ENCODE measurements around the gene HSPA12B. TPM values are rescaled to one million over a fixed set of nuclear protein-coding genes. Genes with fewer than 3 reads are reported as not detected.

HSPA12B gene
- total RNA-seq, 5 donors from 2014 or later (not counting 1 experiment from before 2014, with no cell fraction given) = 0.10 to 0.12 TPM; not detected in 3

GRCh38 chr20:3739054-3739925, 6.8 kb downstream of the HSPA12B start:
- no peaks in the 10 kb centered on the region for H3K27me3 Mint-ChIP-seq
- H3K36me3 Mint-ChIP-seq = no peaks in the 10 kb centered on the region
- H3K9me3 Mint-ChIP-seq = no peaks in the 10 kb centered on the region
- no peak overlapping the region for H3K4me3 Mint-ChIP-seq
- 74% methylated on average over 19 of the region's 19 CpGs for WGBS (ENCODE audit: insufficient coverage)
- Histone ChIP-seq H3K4me1 (ENCODE audit: control insufficient read depth in 1 of 2, extremely low read depth in 1 of 2, insufficient read depth in 2 of 2, low read length in 2 of 2) (no peaks in the 10 kb centered on the region), H3K9me3 (no peaks in the 10 kb centered on the region), H3K27ac (ENCODE audit: low read length) (no peak overlapping the region), H3K27me3 (replicated peaks in 1 of 2; ENCODE audit: control insufficient read depth in 2 of 2, extremely low read depth in 1 of 2, insufficient read depth in 2 of 2, low read length in 1 of 2) (peaks cover 0 to 15% of the 10 kb centered on the region in 2 experiments), H3K4me3 (ENCODE audit: control insufficient read depth in 1 of 2, extremely low read depth in 1 of 2, low read length in 1 of 2) (no peak overlapping the region), H3K36me3 (ENCODE audit: control insufficient read depth in 2 of 2, extremely low read depth in 1 of 2, insufficient read depth in 1 of 2, low read length in 1 of 2) (no peaks in the 10 kb centered on the region)
- no peak overlapping the region for H3K27ac Mint-ChIP-seq
- DNase-seq (no peak), ATAC-seq (replicated peaks in 1 of 4) (no peak)
- H3K4me1 Mint-ChIP-seq = peaks cover 0 to 2% (median under 1%) of the 10 kb centered on the region in 3 donors
- POLR2A ChIA-PET = no interaction called here
- CTCF ChIA-PET = interaction anchor here (0.8 to 1.1 kb wide), 2 partner anchors 14 to 56 kb away, joined by 3 read pairs; partner anchors contain the start of gene CDC25B (in 1 of the 2)

- Histone ChIP-seq H3K27ac (ENCODE audit: low read length) (no peak overlapping the region), H3K36me3 (ENCODE audit: control insufficient read depth in 2 of 2, extremely low read depth in 1 of 2, insufficient read depth in 1 of 2, low read length in 1 of 2) (no peaks in the 10 kb centered on the region), H3K4me1 (ENCODE audit: control insufficient read depth in 1 of 2, extremely low read depth in 1 of 2, insufficient read depth in 2 of 2, low read length in 2 of 2) (peaks cover 0 to 5% of the 10 kb centered on the region in 2 experiments), H3K4me3 (ENCODE audit: control insufficient read depth in 1 of 2, extremely low read depth in 1 of 2, low read length in 1 of 2) (no peak overlapping the region), H3K9me3 (no peaks in the 10 kb centered on the region), H3K27me3 (replicated peaks in 1 of 2; ENCODE audit: control insufficient read depth in 2 of 2, extremely low read depth in 1 of 2, insufficient read depth in 2 of 2, low read length in 1 of 2) (peaks cover 0 to 18% of the 10 kb centered on the region in 2 experiments)
- DNase-seq (no peak), ATAC-seq (replicated peaks in 1 of 4) (no peak)
- no peaks in the 10 kb centered on the region for H3K36me3 Mint-ChIP-seq
- no peak overlapping the region for H3K27ac Mint-ChIP-seq
- ChIA-PET CTCF (interaction anchor here (0.8 to 1.1 kb wide), 2 partner anchors 13 to 56 kb away, joined by 3 read pairs; partner anchors contain the start of gene CDC25B (in 1 of the 2)), POLR2A (no interaction called here)
- H3K4me3 Mint-ChIP-seq = no peak overlapping the region
- WGBS (ENCODE audit: insufficient coverage) = 100% methylated on average over 2 of the region's 7 CpGs
- no peaks in the 10 kb centered on the region for H3K9me3 Mint-ChIP-seq
- peaks cover 3 to 9% (median 8%) of the 10 kb centered on the region in 3 donors for H3K4me1 Mint-ChIP-seq
- peaks cover 0 to 1% of the 10 kb centered on the region in 2 donors for H3K27me3 Mint-ChIP-seq
Measured at GRCh38 chr20:3739926-3740451, 7.5 kb downstream of the HSPA12B start.

DNA sequence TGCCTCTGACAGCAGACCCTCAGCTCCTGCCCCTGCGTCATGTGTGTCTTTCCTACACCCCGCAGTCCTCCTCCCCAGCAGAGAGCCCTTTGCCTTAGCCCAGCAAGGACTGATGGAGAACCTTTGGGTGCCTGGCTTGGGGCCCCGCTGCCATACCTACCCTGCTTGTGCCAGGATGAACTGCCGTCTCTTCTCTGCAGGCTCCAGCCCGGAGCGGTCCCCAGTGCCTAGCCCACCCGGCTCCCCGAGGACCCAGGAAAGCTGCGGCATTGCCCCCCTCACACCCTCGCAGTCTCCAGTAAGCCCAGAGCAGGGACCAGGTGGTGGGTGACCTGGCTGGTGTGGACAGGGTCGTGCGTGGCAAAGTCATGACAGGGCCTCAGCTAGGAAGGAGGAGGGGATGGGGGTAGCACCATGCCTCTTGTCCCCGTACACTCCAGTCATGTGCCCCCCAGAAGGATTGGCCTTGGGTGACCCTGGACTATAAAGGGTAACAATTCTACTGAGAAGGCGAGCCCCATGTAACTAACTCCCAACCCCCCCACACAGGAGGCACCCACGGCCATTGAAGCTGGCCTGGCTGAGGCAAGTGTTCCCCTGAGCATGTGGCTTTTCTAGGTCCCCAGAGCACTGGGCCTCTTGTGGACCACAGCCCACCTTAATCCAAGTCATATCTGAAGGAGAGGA, 8.3 kb downstream of the HSPA12B start:
- ChIA-PET CTCF (no interaction called here), POLR2A (interaction anchor here in 1 of 2 donors (0.6 kb wide), 1 partner anchor 180 kb away, joined by 3 read pairs; no protein-coding TSS in a partner anchor)
- H3K9me3 Mint-ChIP-seq = no peaks in the 10 kb centered on the region

DNA sequence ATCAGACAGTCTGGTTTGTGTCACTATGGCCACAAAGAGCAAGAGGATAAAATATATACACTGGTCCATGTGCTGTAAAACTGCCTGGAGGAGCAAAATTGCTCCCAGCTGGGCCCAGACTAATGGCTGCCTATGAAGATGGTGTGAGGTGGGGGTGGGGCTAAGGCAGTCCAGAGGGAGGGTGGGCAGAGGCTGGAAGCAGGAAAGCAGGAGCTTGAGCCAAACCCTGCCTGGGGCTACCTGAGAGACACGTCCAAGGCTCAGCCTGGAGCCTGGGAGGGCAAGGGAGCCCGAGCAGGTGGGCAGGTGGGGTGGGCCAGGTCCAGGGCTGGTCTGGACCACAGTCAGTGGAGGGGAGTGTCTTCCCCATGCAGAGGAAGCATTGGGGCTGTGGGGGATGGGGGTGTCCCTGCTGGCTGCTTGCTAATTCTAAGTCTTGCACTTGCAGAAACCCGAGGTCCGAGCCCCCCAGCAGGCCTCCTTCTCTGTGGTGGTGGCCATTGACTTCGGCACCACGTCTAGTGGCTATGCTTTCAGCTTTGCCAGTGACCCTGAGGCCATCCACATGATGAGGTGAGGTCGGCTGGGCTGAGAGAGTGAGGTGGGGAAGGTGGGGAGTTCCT, 9.5 kb downstream of the HSPA12B start:
- H3K27ac ChIP-seq (ENCODE audit: low read length) = no peak overlapping the region
- H3K9me3 Mint-ChIP-seq = no peaks in the 10 kb centered on the region
- H3K36me3 Mint-ChIP-seq = no peaks in the 10 kb centered on the region
- ChIA-PET CTCF (no interaction called here), POLR2A (interaction anchor here in 1 of 2 donors (0.6 kb wide), 1 partner anchor 181 kb away, joined by 3 read pairs; no protein-coding TSS in a partner anchor)
- H3K27me3 Mint-ChIP-seq = peaks cover 0 to 13% of the 10 kb centered on the region in 2 donors
- H3K9me3 ChIP-seq = no peaks in the 10 kb centered on the region
- H3K4me3 Mint-ChIP-seq = no peak overlapping the region
- WGBS (ENCODE audit: insufficient coverage) = 73% methylated on average over 5 of the region's 7 CpGs
- no peak overlapping the region for H3K27ac Mint-ChIP-seq
- no peaks in the 10 kb centered on the region for H3K36me3 ChIP-seq (ENCODE audit: control insufficient read depth in 2 of 2, extremely low read depth in 1 of 2, insufficient read depth in 1 of 2, low read length in 1 of 2)
- no peak overlapping the region for H3K4me3 ChIP-seq (ENCODE audit: control insufficient read depth in 1 of 2, extremely low read depth in 1 of 2, low read length in 1 of 2)
- H3K4me1 Mint-ChIP-seq = peaks cover 7 to 14% (median 13%) of the 10 kb centered on the region in 3 donors
- no peak for DNase-seq
- peaks cover 0 to 13% of the 10 kb centered on the region in 2 experiments for H3K4me1 ChIP-seq (ENCODE audit: control insufficient read depth in 1 of 2, extremely low read depth in 1 of 2, insufficient read depth in 2 of 2, low read length in 2 of 2)
- ATAC-seq (replicated peaks in 1 of 4) = no peak
- peaks cover 0 to 35% of the 10 kb centered on the region in 2 experiments for H3K27me3 ChIP-seq (replicated peaks in 1 of 2; ENCODE audit: control insufficient read depth in 2 of 2, extremely low read depth in 1 of 2, insufficient read depth in 2 of 2, low read length in 1 of 2)

More for the DNA sequence above, 8.3 kb downstream of the HSPA12B start:
- 90% methylated on average over 5 of the region's 15 CpGs for WGBS (ENCODE audit: insufficient coverage)
- Histone ChIP-seq H3K36me3 (ENCODE audit: control insufficient read depth in 2 of 2, extremely low read depth in 1 of 2, insufficient read depth in 1 of 2, low read length in 1 of 2) (no peaks in the 10 kb centered on the region), H3K27me3 (replicated peaks in 1 of 2; ENCODE audit: control insufficient read depth in 2 of 2, extremely low read depth in 1 of 2, insufficient read depth in 2 of 2, low read length in 1 of 2) (peaks cover 0 to 25% of the 10 kb centered on the region in 2 experiments), H3K9me3 (no peaks in the 10 kb centered on the region), H3K4me3 (ENCODE audit: control insufficient read depth in 1 of 2, extremely low read depth in 1 of 2, low read length in 1 of 2) (no peak overlapping the region), H3K4me1 (ENCODE audit: control insufficient read depth in 1 of 2, extremely low read depth in 1 of 2, insufficient read depth in 2 of 2, low read length in 2 of 2) (peaks cover 0 to 13% of the 10 kb centered on the region in 2 experiments), H3K27ac (ENCODE audit: low read length) (no peak overlapping the region)
- DNase-seq (no peak), ATAC-seq (replicated peaks in 1 of 4) (no peak)
- Mint-ChIP-seq H3K27me3 (peaks cover 0 to 3% of the 10 kb centered on the region in 2 donors), H3K27ac (no peak overlapping the region), H3K36me3 (no peaks in the 10 kb centered on the region), H3K4me3 (no peak overlapping the region), H3K4me1 (peaks cover 7 to 14% (median 13%) of the 10 kb centered on the region in 3 donors)

DNA sequence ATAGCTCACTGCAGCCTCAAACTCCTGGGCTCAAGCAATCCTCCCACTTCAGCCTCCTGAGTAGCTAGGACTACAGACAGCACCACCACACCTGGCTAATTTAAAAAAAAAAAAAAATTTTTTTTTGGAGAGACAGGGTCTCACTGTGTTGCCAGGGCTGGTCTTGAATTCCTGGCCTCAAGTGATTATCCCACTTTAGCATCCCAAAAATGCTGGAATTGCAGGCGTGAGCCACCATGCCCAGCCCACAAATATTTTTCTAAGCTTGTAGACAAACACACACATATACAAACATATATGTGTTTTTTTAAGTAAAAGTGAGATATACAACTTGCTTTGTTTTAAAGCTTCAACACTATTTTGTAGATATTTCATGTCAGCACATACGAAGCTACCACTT, 10.8 kb downstream of the HSPA12B start:
- no peak overlapping the region for H3K27ac Mint-ChIP-seq
- no peaks in the 10 kb centered on the region for H3K36me3 Mint-ChIP-seq
- H3K36me3 ChIP-seq (ENCODE audit: control insufficient read depth in 2 of 2, extremely low read depth in 1 of 2, insufficient read depth in 1 of 2, low read length in 1 of 2) = no peaks in the 10 kb centered on the region
- H3K9me3 Mint-ChIP-seq = no peaks in the 10 kb centered on the region
- POLR2A ChIA-PET = interaction anchor here in 1 of 2 donors (0.6 kb wide), 1 partner anchor 23 kb away, joined by 4 read pairs; no protein-coding TSS in a partner anchor
- H3K27me3 Mint-ChIP-seq = peaks cover 0 to 18% of the 10 kb centered on the region in 2 donors
- no peak for ATAC-seq (replicated peaks in 1 of 4)
- H3K27me3 ChIP-seq (replicated peaks in 1 of 2; ENCODE audit: control insufficient read depth in 2 of 2, extremely low read depth in 1 of 2, insufficient read depth in 2 of 2, low read length in 1 of 2) = peaks cover 0 to 47% of the 10 kb centered on the region in 2 experiments
- peaks cover 7 to 14% (median 13%) of the 10 kb centered on the region in 3 donors for H3K4me1 Mint-ChIP-seq
- WGBS (ENCODE audit: insufficient coverage) = no CpG with 5 or more reads among the region's 2 CpGs
- CTCF ChIA-PET = no interaction called here
- H3K4me3 ChIP-seq (ENCODE audit: control insufficient read depth in 1 of 2, extremely low read depth in 1 of 2, low read length in 1 of 2) = no peak overlapping the region
- H3K4me3 Mint-ChIP-seq = no peak overlapping the region
- H3K4me1 ChIP-seq (ENCODE audit: control insufficient read depth in 1 of 2, extremely low read depth in 1 of 2, insufficient read depth in 2 of 2, low read length in 2 of 2) = peaks cover 0 to 13% of the 10 kb centered on the region in 2 experiments
- no peak for DNase-seq
- no peaks in the 10 kb centered on the region for H3K9me3 ChIP-seq
- H3K27ac ChIP-seq (ENCODE audit: low read length) = no peak overlapping the region
